ENCODE results near the gene STK4.
A peak's percentile ranks its signal among the peaks of the same experiment; 100 is the strongest.

Gene STK4

DNA sequence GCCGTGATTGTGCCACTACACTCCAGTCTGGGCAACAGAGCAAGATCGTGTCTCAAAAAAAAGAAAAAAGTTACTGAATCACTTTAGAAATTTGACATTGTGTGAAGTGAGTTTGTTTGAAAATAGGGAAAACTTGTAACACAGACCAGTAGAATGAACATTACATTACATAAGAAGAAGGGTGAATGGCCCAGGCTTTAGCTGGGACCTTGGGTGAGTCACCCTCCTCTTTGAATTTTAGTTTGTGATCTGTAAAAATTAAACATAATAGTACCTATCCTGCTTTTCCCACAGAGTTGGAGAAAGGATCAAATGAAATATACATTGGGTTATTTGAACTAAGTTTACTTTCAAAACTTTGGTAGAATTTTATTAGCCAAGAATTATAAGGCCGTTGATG, 78.3 kb downstream of the STK4 start:
- TF ChIP-seq, protein P1, sequence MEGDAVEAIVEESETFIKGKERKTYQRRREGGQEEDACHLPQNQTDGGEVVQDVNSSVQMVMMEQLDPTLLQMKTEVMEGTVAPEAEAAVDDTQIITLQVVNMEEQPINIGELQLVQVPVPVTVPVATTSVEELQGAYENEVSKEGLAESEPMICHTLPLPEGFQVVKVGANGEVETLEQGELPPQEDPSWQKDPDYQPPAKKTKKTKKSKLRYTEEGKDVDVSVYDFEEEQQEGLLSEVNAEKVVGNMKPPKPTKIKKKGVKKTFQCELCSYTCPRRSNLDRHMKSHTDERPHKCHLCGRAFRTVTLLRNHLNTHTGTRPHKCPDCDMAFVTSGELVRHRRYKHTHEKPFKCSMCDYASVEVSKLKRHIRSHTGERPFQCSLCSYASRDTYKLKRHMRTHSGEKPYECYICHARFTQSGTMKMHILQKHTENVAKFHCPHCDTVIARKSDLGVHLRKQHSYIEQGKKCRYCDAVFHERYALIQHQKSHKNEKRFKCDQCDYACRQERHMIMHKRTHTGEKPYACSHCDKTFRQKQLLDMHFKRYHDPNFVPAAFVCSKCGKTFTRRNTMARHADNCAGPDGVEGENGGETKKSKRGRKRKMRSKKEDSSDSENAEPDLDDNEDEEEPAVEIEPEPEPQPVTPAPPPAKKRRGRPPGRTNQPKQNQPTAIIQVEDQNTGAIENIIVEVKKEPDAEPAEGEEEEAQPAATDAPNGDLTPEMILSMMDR (IDR thresholded peaks at IDR 0.05), result no peak
- Histone ChIP-seq H3K27ac (no peak overlapping the region), H3K4me3 (no peak overlapping the region)
- DNase-seq (ENCODE audit: low spot score), result no peak

GRCh38 chr20:45047581-45048119, 81.3 kb downstream of the STK4 start:
- H3K27ac ChIP-seq, result no peak overlapping the region
- TF ChIP-seq, protein P1 (IDR thresholded peaks at IDR 0.05), result no peak
- no peak overlapping the region for H3K4me3 ChIP-seq
- no peak for DNase-seq (ENCODE audit: low spot score)

- DNase-seq (ENCODE audit: low spot score), result no peak
- Histone ChIP-seq H3K4me3 (no peak overlapping the region), H3K27ac (no peak overlapping the region)
- TF ChIP-seq, protein P1 (IDR thresholded peaks at IDR 0.05), result no peak
Measured at GRCh38 chr20:45049438-45049837, 83.1 kb downstream of the STK4 start.

DNA sequence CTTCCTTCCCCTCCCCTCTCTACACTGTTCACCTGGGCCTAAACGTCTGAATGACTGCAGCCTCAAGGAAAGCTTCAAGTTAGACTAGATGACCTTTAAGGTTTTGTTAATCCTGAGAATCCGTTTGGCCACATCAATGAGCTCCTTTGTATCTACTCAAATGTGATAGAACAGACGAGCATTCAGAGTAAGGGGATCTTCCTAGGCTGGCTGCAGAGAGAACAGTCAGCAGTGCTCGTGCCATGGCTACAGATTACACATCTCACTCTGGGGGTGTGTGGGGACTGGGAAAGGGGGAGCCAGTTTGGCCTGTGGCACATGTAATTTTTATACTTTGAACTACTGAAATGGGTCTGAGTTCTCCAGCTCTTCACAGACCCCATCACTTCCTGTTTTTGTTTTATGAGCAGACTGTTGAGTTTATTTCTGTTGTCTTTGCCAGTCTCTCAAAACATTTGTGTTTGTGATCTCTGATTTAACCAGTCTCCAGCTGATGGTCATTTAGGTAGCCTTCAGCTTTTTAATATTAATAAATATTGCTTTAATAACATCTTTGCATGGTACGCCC, 83.7 kb downstream of the STK4 start:
- Histone ChIP-seq H3K4me3 (no peak overlapping the region), H3K27ac (no peak overlapping the region)
- TF ChIP-seq, protein P1 (IDR thresholded peaks at IDR 0.05), result no peak
- no peak for DNase-seq (ENCODE audit: low spot score)

GRCh38 chr20:45051204-45052060, 85.1 kb downstream of the STK4 start:
- TF ChIP-seq, protein P1 (IDR thresholded peaks at IDR 0.05), result no peak
- H3K4me3 ChIP-seq, result no peak overlapping the region
- no peak for DNase-seq (ENCODE audit: low spot score)
- no peak overlapping the region for H3K27ac ChIP-seq

GRCh38 chr20:45052698-45053429, 86.6 kb downstream of the STK4 start:
- TF ChIP-seq, protein P1 (IDR thresholded peaks at IDR 0.05), result no peak
- Histone ChIP-seq H3K27ac (peak overlapping the region in 1 of 2 donors; percentile 37), H3K4me3 (no peak overlapping the region)
- DNase-seq (ENCODE audit: low spot score), result no peak

All from coronary artery (tissue), 2 donors.